Measurements from ENCODE around the gene AFAP1L2. TPM values are rescaled to one million over a fixed set of nuclear protein-coding genes. Genes with fewer than 3 reads are reported as not detected.
"Not testable (repeated sequence)": the region's sequence is repeated elsewhere in the genome, so short reads cannot be mapped to it uniquely, and the experiment has no call there.

Gene AFAP1L2
- total RNA-seq, 4 donors from 2014 or later: 3.7 to 18.8 (median 4.5) TPM

GRCh38 chr10:114353383-114353782, 50.9 kb downstream of the AFAP1L2 start:
- DNase-seq (ENCODE audit: low spot score) (no peak), ATAC-seq (ENCODE audit: low FRiP score) (no peak)
- TF ChIP-seq, protein P1, sequence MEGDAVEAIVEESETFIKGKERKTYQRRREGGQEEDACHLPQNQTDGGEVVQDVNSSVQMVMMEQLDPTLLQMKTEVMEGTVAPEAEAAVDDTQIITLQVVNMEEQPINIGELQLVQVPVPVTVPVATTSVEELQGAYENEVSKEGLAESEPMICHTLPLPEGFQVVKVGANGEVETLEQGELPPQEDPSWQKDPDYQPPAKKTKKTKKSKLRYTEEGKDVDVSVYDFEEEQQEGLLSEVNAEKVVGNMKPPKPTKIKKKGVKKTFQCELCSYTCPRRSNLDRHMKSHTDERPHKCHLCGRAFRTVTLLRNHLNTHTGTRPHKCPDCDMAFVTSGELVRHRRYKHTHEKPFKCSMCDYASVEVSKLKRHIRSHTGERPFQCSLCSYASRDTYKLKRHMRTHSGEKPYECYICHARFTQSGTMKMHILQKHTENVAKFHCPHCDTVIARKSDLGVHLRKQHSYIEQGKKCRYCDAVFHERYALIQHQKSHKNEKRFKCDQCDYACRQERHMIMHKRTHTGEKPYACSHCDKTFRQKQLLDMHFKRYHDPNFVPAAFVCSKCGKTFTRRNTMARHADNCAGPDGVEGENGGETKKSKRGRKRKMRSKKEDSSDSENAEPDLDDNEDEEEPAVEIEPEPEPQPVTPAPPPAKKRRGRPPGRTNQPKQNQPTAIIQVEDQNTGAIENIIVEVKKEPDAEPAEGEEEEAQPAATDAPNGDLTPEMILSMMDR (IDR thresholded peaks at IDR 0.05): no peak

GRCh38 chr10:114352653-114353298, 51.5 kb downstream of the AFAP1L2 start:
- TF ChIP-seq, protein P1 (IDR thresholded peaks at IDR 0.05): no peak
- ATAC-seq (ENCODE audit: low FRiP score) (no peak), DNase-seq (ENCODE audit: low spot score) (no peak)

DNA sequence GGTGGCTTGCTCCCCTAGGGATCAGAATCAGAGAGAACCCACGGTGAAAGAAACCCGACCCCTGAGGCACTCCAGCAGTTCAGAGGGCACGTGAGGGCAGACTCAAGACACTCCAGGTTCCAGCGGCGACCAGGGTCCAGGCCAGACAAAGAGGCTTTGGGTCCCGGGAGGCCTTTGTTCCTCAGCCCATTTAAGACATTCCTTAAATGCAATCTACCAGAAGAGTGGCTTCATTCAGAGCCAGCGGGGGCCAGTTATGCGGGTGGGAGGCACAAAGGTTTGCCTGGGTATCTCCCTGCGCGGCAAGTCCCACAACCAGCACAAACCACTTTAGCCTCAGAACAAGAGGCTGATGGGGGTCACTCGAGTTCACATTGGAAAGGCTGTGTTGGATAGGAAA, 53.6 kb downstream of the AFAP1L2 start:
- no peak for ATAC-seq (ENCODE audit: low FRiP score)
- TF ChIP-seq, protein P1 (IDR thresholded peaks at IDR 0.05): no peak
- DNase-seq (ENCODE audit: low spot score): no peak

- no peak for ATAC-seq (ENCODE audit: low FRiP score)
- DNase-seq (ENCODE audit: low spot score): no peak
- TF ChIP-seq, protein P1 (IDR thresholded peaks at IDR 0.05): no peak
These were observed 54.6 kb downstream of the AFAP1L2 start for GRCh38 chr10:114349522-114350215.

GRCh38 chr10:114349071-114349470, 55.2 kb downstream of the AFAP1L2 start:
- DNase-seq (ENCODE audit: low spot score); ATAC-seq (ENCODE audit: low FRiP score): not testable (repeated sequence)

DNA sequence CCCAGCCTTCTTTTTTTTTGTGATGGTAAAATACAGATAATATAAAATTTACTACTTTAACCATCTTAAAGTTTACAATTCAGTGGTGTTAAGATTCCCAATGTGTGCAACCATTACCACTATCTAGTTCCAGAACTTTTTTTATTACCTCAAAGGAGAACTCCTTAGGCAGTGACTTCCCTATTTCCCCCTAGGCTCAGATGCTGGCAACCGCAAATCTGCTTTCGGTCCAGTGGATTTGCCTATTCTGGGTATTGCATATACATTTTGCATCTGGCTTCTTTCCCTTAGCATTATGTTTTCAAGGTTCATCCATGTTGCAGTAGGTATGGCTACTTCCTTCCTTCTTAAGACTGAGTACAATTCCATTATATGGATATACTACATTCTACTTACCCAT, 56.5 kb downstream of the AFAP1L2 start:
- ATAC-seq (ENCODE audit: low FRiP score): no peak
- DNase-seq (ENCODE audit: low spot score): no peak
- TF ChIP-seq, protein P1 (IDR thresholded peaks at IDR 0.05): no peak

- TF ChIP-seq, protein P1 (IDR thresholded peaks at IDR 0.05): no peak
- no peak for ATAC-seq (ENCODE audit: low FRiP score)
- no peak for DNase-seq (ENCODE audit: low spot score)
These were observed 57.1 kb downstream of the AFAP1L2 start for GRCh38 chr10:114347241-114347640.
